ENCODE results near the gene ASB16. TPM values are rescaled to one million over a fixed set of nuclear protein-coding genes. Genes with fewer than 3 reads are reported as not detected.

Gene ASB16
- polyA plus RNA-seq, 1 of the 3 experiments (the other 2 are of a cell fraction), result not detected

- Histone ChIP-seq H3K4me3 (ENCODE audit: low read depth in 2 of 2, low read length in 1 of 2) (no peak overlapping the region; a peak in 1 of 4 replicates), H3K79me2 (ENCODE audit: insufficient read depth) (peaks cover 2% of the 10 kb centered on the region), H3K4me2 (peak overlapping the region; percentile 4; the same call in 1 of the 2 replicates), H3K9me2 (no peaks in the 10 kb centered on the region), H3K27me3 (ENCODE audit: insufficient read depth) (no peaks in the 10 kb centered on the region), H3K27ac (ENCODE audit: low read depth in 2 of 2, low read length in 1 of 2) (peak overlapping the region; percentile 10 to 35; a peak in 2 of 4 replicates), H3K4me1 (ENCODE audit: control insufficient read depth in 1 of 2, insufficient read depth in 2 of 2, low read depth in 1 of 2, low read length in 1 of 2) (peaks cover 12% of the 10 kb centered on the region in 2 experiments), H4K20me1 (ENCODE audit: insufficient read depth) (no peaks in the 10 kb centered on the region; the same call in 1 of the 2 replicates), H3K36me3 (replicated peaks in 1 of 2; ENCODE audit: control insufficient read depth in 1 of 2, insufficient read depth in 2 of 2, low read length in 1 of 2) (peaks cover 12 to 21% of the 10 kb centered on the region in 2 experiments), H2AFZ (ENCODE audit: low read depth) (no peak overlapping the region), H3K9ac (no peak overlapping the region), H3K9me3 (no peaks in the 10 kb centered on the region), H3F3A (replicated peaks; ENCODE audit: insufficient read depth) (peaks cover 42% of the 10 kb centered on the region)
- WGBS (ENCODE audit: low lambda C conversion rate), result 59% methylated on average over 9 of the region's 9 CpGs
- ChIA-PET POLR2A (interaction anchor here (1.0 to 2.6 kb wide), 3 partner anchors 14 to 18 kb away, joined by 3 to 9 read pairs (median 4); no protein-coding TSS in a partner anchor), CTCF (interaction anchor here (0.6 to 6.6 kb wide), 17 partner anchors 8 to 168 kb away, joined by 3 to 61 read pairs (median 4); partner anchors contain the start of genes GRN, TMUB2 and UBTF)
- peak; percentile 76 for DNase-seq
- TF ChIP-seq JUND (IDR thresholded peaks at IDR 0.05) (no peak), TAF1 (IDR thresholded peaks at IDR 0.05; ENCODE audit: borderline replicate concordance, low read depth, low read length) (no peak), RAD21 (IDR thresholded peaks at IDR 0.05; ENCODE audit: low read length) (peak; percentile 63), POLR2AphosphoS5 (IDR thresholded peaks at IDR 0.05; ENCODE audit: low read depth, low read length) (no peak; the same call in 1 of the 2 replicates), ZBTB33 (IDR thresholded peaks at IDR 0.05; ENCODE audit: borderline replicate concordance, low read depth) (no peak), NRF1 (IDR thresholded peaks at IDR 0.05; ENCODE audit: low read depth, low read length) (no peak), FOXM1 (IDR thresholded peaks at IDR 0.05; ENCODE audit: low read depth) (no peak), ELF1 (IDR thresholded peaks at IDR 0.05) (no peak), NFIC (IDR thresholded peaks at IDR 0.05; ENCODE audit: borderline replicate concordance) (no peak), RXRA (IDR thresholded peaks at IDR 0.05; ENCODE audit: borderline replicate concordance, low read depth) (no peak), SIN3A (IDR thresholded peaks at IDR 0.05; ENCODE audit: borderline replicate concordance, low read depth, low read length) (no peak), TCF12 (IDR thresholded peaks at IDR 0.05) (no peak), EP300 (IDR thresholded peaks at IDR 0.05; ENCODE audit: borderline replicate concordance in 1 of 2, low read depth in 1 of 2, low read length in 1 of 2) (no peak), SMC3 (IDR thresholded peaks at IDR 0.05; ENCODE audit: low read depth, low read length) (peak; percentile 41), GATA2 (CRISPR knock-in tag; IDR thresholded peaks at IDR 0.05) (peak; percentile 12; the same call in 1 of the 2 replicates)
- TF ChIP-seq, protein P1, sequence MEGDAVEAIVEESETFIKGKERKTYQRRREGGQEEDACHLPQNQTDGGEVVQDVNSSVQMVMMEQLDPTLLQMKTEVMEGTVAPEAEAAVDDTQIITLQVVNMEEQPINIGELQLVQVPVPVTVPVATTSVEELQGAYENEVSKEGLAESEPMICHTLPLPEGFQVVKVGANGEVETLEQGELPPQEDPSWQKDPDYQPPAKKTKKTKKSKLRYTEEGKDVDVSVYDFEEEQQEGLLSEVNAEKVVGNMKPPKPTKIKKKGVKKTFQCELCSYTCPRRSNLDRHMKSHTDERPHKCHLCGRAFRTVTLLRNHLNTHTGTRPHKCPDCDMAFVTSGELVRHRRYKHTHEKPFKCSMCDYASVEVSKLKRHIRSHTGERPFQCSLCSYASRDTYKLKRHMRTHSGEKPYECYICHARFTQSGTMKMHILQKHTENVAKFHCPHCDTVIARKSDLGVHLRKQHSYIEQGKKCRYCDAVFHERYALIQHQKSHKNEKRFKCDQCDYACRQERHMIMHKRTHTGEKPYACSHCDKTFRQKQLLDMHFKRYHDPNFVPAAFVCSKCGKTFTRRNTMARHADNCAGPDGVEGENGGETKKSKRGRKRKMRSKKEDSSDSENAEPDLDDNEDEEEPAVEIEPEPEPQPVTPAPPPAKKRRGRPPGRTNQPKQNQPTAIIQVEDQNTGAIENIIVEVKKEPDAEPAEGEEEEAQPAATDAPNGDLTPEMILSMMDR (IDR thresholded peaks at IDR 0.05), result peak; percentile 78
- TF ChIP-seq, protein P2, sequence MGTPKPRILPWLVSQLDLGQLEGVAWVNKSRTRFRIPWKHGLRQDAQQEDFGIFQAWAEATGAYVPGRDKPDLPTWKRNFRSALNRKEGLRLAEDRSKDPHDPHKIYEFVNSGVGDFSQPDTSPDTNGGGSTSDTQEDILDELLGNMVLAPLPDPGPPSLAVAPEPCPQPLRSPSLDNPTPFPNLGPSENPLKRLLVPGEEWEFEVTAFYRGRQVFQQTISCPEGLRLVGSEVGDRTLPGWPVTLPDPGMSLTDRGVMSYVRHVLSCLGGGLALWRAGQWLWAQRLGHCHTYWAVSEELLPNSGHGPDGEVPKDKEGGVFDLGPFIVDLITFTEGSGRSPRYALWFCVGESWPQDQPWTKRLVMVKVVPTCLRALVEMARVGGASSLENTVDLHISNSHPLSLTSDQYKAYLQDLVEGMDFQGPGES (IDR thresholded peaks at IDR 0.05; ENCODE audit: low read depth, low read length), result no peak
These were observed 33.4 kb downstream of the ASB16 start for GRCh38 chr17:44203731-44204440.

Data from SK-N-SH (cell line).